Gastroesophageal sphincter (tissue), 3 donors: ENCODE data around the gene KIR2DL3.
"Not testable (repeated sequence)": the region's sequence is repeated elsewhere in the genome, so short reads cannot be mapped to it uniquely, and the experiment has no call there.

Experiments
- CTCF ChIP-seq, 4 experiments: fragments of 200-600 bp in 2 of 4; fragments of 450-650 bp in 2 of 4; sonication (generic) in 1 of 4; IDR thresholded peaks; one replicate each; pipeline ENCODE4 v1.5.1; 2017 to 2019; ENCODE audit warnings: antibody characterized with exemption in 4 of 4, mild to moderate bottlenecking in 2 of 4, moderate library complexity in 2 of 4
- EP300 ChIP-seq: sonication (generic); formaldehyde crosslinking; IDR thresholded peaks from one replicate; pipeline ENCODE4 v1.6.1; 2017; ENCODE audit warnings: antibody characterized with exemption, mild to moderate bottlenecking
- POLR2A ChIP-seq, 2 donors: fragments of 450-650 bp; IDR thresholded peaks; one replicate each; pipeline ENCODE4 v1.6.1; 2017; ENCODE audit warnings: antibody characterized with exemption in 2 of 2, mild to moderate bottlenecking in 2 of 2, moderate library complexity in 1 of 2
- POLR2AphosphoS5 ChIP-seq: sonication (generic); formaldehyde crosslinking; IDR thresholded peaks from one replicate; pipeline ENCODE4 v1.6.1; 2017; ENCODE audit warnings: antibody characterized with exemption

DNA sequence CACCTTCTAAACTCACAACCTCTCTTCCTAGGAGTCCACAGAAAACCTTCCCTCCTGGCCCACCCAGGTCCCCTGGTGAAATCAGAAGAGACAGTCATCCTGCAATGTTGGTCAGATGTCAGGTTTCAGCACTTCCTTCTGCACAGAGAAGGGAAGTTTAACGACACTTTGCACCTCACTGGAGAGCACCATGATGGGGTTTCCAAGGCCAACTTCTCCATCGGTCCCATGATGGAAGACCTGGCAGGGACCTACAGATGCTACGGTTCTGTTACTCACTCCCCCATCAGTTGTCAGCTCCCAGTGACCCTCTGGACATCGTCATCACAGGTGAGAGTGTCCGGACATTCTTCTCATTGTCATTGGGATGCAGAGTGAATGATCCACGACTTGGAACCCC lies 20.3 kb downstream of the KIR2DL3 start:
- not testable (repeated sequence) for TF ChIP-seq CTCF (IDR thresholded peaks at IDR 0.05); EP300; POLR2A (IDR thresholded peaks at IDR 0.05); POLR2AphosphoS5
